Measurements from ENCODE around the gene CNTN5.

- TF ChIP-seq, protein P1, sequence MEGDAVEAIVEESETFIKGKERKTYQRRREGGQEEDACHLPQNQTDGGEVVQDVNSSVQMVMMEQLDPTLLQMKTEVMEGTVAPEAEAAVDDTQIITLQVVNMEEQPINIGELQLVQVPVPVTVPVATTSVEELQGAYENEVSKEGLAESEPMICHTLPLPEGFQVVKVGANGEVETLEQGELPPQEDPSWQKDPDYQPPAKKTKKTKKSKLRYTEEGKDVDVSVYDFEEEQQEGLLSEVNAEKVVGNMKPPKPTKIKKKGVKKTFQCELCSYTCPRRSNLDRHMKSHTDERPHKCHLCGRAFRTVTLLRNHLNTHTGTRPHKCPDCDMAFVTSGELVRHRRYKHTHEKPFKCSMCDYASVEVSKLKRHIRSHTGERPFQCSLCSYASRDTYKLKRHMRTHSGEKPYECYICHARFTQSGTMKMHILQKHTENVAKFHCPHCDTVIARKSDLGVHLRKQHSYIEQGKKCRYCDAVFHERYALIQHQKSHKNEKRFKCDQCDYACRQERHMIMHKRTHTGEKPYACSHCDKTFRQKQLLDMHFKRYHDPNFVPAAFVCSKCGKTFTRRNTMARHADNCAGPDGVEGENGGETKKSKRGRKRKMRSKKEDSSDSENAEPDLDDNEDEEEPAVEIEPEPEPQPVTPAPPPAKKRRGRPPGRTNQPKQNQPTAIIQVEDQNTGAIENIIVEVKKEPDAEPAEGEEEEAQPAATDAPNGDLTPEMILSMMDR (IDR thresholded peaks at IDR 0.05), result peak; percentile 1
- TF ChIP-seq EZH2 (IDR thresholded peaks at IDR 0.05; ENCODE audit: borderline replicate concordance, insufficient read depth, low read depth, low read length, poor library complexity, severe bottlenecking), result no peak
Observed at GRCh38 chr11:99739464-99740089, 718.8 kb downstream of the CNTN5 start.

Data from B cell (primary cell).